HG03342 (cell line): Measurements from ENCODE around the gene ARHGAP18.

ENCODE experiments used
- ATAC-seq: cut with Tn5 transposase; IDR thresholded peaks from one replicate; pipeline ENCODE4 v1.9.1; 2021; ENCODE audit warnings: mild to moderate bottlenecking, moderate library complexity; ENCODE audit not compliant: unreplicated experiment

Gene ARHGAP18

GRCh38 chr6:129694036-129694435, 15.9 kb downstream of the ARHGAP18 start:
- no peak for ATAC-seq

- no peak for ATAC-seq
Measured at GRCh38 chr6:129692467-129692866, 17.5 kb downstream of the ARHGAP18 start.

- no peak for ATAC-seq
Measured at GRCh38 chr6:129691709-129692108, 18.3 kb downstream of the ARHGAP18 start.

GRCh38 chr6:129691043-129691640, 18.8 kb downstream of the ARHGAP18 start:
- ATAC-seq = no peak

- ATAC-seq = peak; percentile 58
Measured at GRCh38 chr6:129686941-129687627, 22.9 kb downstream of the ARHGAP18 start.

- no peak for ATAC-seq
Measured at GRCh38 chr6:129685662-129686031, 24.3 kb downstream of the ARHGAP18 start.

GRCh38 chr6:129684903-129685661, 24.9 kb downstream of the ARHGAP18 start:
- no peak for ATAC-seq

- no peak for ATAC-seq
Measured at GRCh38 chr6:129684323-129684884, 25.6 kb downstream of the ARHGAP18 start.

- ATAC-seq = peak; percentile 96
Measured at GRCh38 chr6:129683601-129684322, 26.2 kb downstream of the ARHGAP18 start.

- ATAC-seq = no peak
Measured at GRCh38 chr6:129681913-129682205, 28.1 kb downstream of the ARHGAP18 start.

GRCh38 chr6:129680633-129681032, 29.3 kb downstream of the ARHGAP18 start:
- no peak for ATAC-seq

- no peak for ATAC-seq
Measured at GRCh38 chr6:129679758-129680157, 30.2 kb downstream of the ARHGAP18 start.

- ATAC-seq = no peak
Measured at GRCh38 chr6:129679275-129679674, 30.7 kb downstream of the ARHGAP18 start.

GRCh38 chr6:129678463-129678862, 31.5 kb downstream of the ARHGAP18 start:
- ATAC-seq = no peak

GRCh38 chr6:129677620-129678325, 32.2 kb downstream of the ARHGAP18 start:
- no peak for ATAC-seq

GRCh38 chr6:129675669-129676472, 34.1 kb downstream of the ARHGAP18 start:
- ATAC-seq = no peak

- ATAC-seq = no peak
Measured at GRCh38 chr6:129673748-129674147, 36.2 kb downstream of the ARHGAP18 start.

- peak; percentile 70 for ATAC-seq
Measured at GRCh38 chr6:129672881-129673631, 36.9 kb downstream of the ARHGAP18 start.

GRCh38 chr6:129672341-129672682, 37.7 kb downstream of the ARHGAP18 start:
- ATAC-seq = peak; percentile 12
